Thoracic aorta (tissue), 2 donors: ENCODE results near the gene KCNAB1. TPM values are rescaled to one million over a fixed set of nuclear protein-coding genes. Genes with fewer than 3 reads are reported as not detected.
A peak's percentile ranks its signal among the peaks of the same experiment; 100 is the strongest.

ENCODE experiments used
- ATAC-seq: fragments of 150-250 bp; one replicate; pipeline ENCODE4 v1.8.0; 2017; ENCODE audit warnings: low read depth; ENCODE audit not compliant: insufficient number of reproducible peaks, low FRiP score
- DNase-seq: peaks from one replicate; pipeline ENCODE4 v3.0.0-alpha.2; 2020; ENCODE audit warnings: low spot score
- H3K27ac ChIP-seq, 2 donors: fragments of 200-600 bp; sonication (generic); 1 replicate in 1 of 2; 2 replicates in 1 of 2; pipeline ENCODE4 v1.5.1; 2016; ENCODE audit warnings: mild to moderate bottlenecking in 2 of 2, moderate library complexity in 2 of 2
- H3K27me3 ChIP-seq: fragments of 200-600 bp; sonication (generic); replicated peaks from 2 replicates; pipeline ENCODE4 v1.6.0; 2016; ENCODE audit warnings: mild to moderate bottlenecking; ENCODE audit not compliant: insufficient read depth
- H3K36me3 ChIP-seq: fragments of 200-600 bp; sonication (generic); one replicate; pipeline ENCODE4 v1.5.1; 2016
- H3K4me1 ChIP-seq, 2 donors: fragments of 200-600 bp; sonication (generic); 1 replicate in 1 of 2; 2 replicates in 1 of 2; pipeline versions ENCODE4 v1.5.1 to v1.6.0; 2016; ENCODE audit warnings: low read depth in 2 of 2, mild to moderate bottlenecking in 1 of 2; ENCODE audit not compliant: control insufficient read depth in 1 of 2
- H3K4me3 ChIP-seq: fragments of 200-600 bp; sonication (generic); 2 replicates; pipeline ENCODE4 v1.5.1; 2016; ENCODE audit warnings: mild to moderate bottlenecking
- H3K9me3 ChIP-seq: fragments of 200-600 bp; sonication (generic); 2 replicates; pipeline ENCODE4 v1.5.1; 2016
- total RNA-seq, 2 donors: library from RNA; depleted of rRNA; stranded (reverse); fragments of >200 nt; gene quantifications; one replicate each; pipeline versions ENCODE4 v1.1.0 to v1.2.3, GENCODE V29; 2016
- TF ChIP-seq, protein P1 (sequence below): fragments of 200-600 bp; sonication (generic); IDR thresholded peaks from one replicate; pipeline ENCODE4 v1.5.1; 2019; ENCODE audit warnings: antibody characterized with exemption

KCNAB1 gene
- total RNA-seq, 2 donors from 2014 or later: 12.2 to 14.2 TPM

DNA sequence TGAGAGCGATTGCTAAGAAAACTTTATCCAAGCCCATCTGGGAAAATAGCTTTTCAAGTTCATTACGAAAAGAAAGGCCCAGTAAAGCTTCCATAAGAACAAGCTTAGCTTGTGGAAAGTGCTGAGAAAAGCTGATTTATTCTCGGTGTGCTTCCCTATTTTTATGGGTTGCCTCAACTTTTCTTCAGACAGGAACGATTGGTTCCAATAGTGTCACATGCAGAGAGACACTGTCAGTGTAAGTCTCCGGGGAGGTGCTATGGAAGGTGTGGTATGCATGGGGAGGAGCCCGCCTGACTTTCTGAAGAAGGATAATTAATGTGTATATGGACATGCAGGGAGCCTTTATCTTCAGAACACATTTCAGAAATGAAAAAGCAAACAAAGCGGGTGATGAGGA, 257.3 kb downstream of the KCNAB1 start:
- H3K4me3 ChIP-seq: no peak overlapping the region
- H3K4me1 ChIP-seq: peaks cover 0 to 13% of the 10 kb centered on the region in 2 donors
- no peaks in the 10 kb centered on the region for H3K27me3 ChIP-seq
- H3K27ac ChIP-seq: no peak overlapping the region
- TF ChIP-seq, protein P1, sequence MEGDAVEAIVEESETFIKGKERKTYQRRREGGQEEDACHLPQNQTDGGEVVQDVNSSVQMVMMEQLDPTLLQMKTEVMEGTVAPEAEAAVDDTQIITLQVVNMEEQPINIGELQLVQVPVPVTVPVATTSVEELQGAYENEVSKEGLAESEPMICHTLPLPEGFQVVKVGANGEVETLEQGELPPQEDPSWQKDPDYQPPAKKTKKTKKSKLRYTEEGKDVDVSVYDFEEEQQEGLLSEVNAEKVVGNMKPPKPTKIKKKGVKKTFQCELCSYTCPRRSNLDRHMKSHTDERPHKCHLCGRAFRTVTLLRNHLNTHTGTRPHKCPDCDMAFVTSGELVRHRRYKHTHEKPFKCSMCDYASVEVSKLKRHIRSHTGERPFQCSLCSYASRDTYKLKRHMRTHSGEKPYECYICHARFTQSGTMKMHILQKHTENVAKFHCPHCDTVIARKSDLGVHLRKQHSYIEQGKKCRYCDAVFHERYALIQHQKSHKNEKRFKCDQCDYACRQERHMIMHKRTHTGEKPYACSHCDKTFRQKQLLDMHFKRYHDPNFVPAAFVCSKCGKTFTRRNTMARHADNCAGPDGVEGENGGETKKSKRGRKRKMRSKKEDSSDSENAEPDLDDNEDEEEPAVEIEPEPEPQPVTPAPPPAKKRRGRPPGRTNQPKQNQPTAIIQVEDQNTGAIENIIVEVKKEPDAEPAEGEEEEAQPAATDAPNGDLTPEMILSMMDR: no peak
- ATAC-seq (no peak), DNase-seq (no peak)
- no peaks in the 10 kb centered on the region for H3K9me3 ChIP-seq
- no peaks in the 10 kb centered on the region for H3K36me3 ChIP-seq

DNA sequence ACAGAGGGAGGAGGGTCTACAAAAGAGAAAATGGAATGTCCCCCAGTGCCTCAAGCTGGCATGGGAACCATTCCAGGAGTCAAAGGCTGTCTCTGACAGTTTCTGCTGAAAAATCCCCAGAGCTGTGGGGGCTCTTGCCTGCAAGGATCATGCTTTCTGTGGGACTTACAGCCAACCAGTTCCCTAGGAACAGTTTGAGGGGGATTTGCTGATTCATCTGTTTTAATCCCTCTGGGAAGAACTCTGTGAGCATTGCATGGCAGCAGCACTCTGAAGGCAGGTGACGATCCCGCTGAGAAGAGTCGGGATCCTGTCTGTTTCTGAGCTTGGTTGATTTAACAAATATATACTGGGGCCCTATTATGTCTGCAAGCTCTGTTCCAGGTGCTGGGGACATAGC, 258.5 kb downstream of the KCNAB1 start:
- H3K36me3 ChIP-seq: no peaks in the 10 kb centered on the region
- peaks cover 3 to 16% of the 10 kb centered on the region in 2 donors for H3K4me1 ChIP-seq
- no peaks in the 10 kb centered on the region for H3K27me3 ChIP-seq
- no peak for ATAC-seq
- no peak overlapping the region for H3K4me3 ChIP-seq
- no peak overlapping the region for H3K27ac ChIP-seq
- no peaks in the 10 kb centered on the region for H3K9me3 ChIP-seq
- no peak for DNase-seq
- TF ChIP-seq, protein P1: no peak

DNA sequence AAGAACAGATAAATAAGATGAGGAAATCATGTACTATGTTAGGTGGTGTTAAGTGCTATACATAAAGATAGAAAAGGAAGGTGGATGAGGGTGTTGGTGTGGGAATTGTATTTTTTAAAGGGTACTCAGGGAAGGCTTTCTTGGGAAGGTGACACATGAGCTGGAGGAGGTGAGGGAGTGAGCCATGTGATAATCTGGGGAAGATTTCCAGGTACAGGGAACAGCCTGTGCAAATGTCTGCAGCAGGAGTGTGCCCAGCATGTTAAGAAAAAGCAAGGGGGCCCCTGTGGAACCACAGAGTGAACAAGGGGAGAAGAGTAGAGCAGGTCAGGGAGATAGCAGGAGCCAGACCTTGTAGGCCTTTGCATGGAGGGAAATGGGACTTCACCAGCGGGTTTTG, 258.9 kb downstream of the KCNAB1 start:
- DNase-seq (no peak), ATAC-seq (no peak)
- H3K4me1 ChIP-seq: peaks cover 5 to 20% of the 10 kb centered on the region in 2 donors
- no peak overlapping the region for H3K27ac ChIP-seq
- H3K36me3 ChIP-seq: no peaks in the 10 kb centered on the region
- TF ChIP-seq, protein P1: no peak
- no peak overlapping the region for H3K4me3 ChIP-seq
- H3K27me3 ChIP-seq: no peaks in the 10 kb centered on the region
- H3K9me3 ChIP-seq: no peaks in the 10 kb centered on the region

DNA sequence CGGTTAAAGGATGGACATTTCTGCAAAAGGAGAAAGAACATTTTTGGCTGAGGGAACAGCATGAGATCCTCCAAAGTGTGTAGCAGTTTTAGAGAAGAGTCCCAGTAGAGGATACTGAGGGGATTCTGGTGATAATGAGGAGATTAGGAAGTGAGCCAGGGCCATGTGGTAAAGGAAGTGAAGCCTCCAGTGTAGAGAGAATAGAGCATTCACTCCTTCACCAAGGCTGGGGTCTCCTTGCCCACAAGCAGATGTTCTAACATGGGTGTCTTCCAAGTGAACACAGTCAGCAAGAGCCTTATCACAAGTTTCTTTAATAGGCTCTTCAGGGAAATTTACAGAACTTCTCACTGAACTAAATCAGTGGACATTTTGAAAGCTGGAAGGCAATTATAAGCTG, 260.9 kb downstream of the KCNAB1 start:
- TF ChIP-seq, protein P1: no peak
- H3K4me1 ChIP-seq: peaks cover 16 to 39% of the 10 kb centered on the region in 2 donors
- H3K36me3 ChIP-seq: no peaks in the 10 kb centered on the region
- no peak overlapping the region for H3K27ac ChIP-seq
- DNase-seq (no peak), ATAC-seq (no peak)
- H3K9me3 ChIP-seq: no peaks in the 10 kb centered on the region
- H3K4me3 ChIP-seq: no peak overlapping the region
- no peaks in the 10 kb centered on the region for H3K27me3 ChIP-seq

DNA sequence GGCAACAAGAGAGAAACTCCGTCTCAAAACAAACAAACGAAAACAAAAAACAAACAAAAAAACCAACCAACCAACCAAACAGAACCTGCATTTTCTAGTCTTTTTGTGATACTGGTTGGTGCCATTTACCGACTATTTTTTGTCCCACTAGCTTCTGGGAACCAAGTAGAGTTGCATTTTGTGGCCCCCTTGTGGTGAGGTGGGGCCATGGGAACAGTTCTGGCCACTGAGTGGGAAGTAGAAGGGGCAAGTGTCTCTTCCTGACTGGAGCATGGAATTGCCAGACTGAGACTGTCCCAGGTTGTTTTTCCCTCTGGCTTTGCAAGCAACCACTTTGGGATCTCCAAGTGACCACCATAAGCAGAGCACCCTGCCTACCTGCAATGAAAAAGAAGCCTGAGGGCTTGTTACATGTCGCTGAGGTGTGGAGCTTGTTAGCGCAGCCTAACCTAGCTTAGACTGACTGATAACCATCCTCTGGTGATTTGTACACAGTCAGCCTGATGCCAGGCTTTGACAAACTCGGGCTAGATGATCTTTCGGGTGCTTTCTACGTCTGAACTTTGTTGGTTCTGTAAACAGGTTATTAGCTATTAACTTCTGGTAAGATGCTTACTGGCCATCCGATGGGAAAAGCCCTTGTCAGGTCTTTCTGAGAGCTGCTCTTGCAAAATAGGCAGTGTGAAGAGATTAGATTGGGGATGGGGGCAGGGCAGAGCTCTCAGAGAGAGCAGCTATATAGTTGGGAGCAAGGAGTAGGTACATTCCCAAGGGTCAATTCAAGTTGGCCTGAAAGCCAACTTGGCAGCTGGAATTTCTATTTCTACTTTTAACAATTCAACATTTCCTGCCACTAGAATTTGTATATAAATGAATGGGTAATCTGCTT, 262.3 kb downstream of the KCNAB1 start:
- no peaks in the 10 kb centered on the region for H3K27me3 ChIP-seq
- H3K4me1 ChIP-seq: peaks cover 16 to 45% of the 10 kb centered on the region in 2 donors
- H3K4me3 ChIP-seq: no peak overlapping the region
- no peak overlapping the region for H3K27ac ChIP-seq
- ATAC-seq (no peak), DNase-seq (no peak)
- TF ChIP-seq, protein P1: peak; percentile 31
- no peaks in the 10 kb centered on the region for H3K9me3 ChIP-seq
- H3K36me3 ChIP-seq: no peaks in the 10 kb centered on the region
